ENCODE results near the gene ASCC3. TPM values are rescaled to one million over a fixed set of nuclear protein-coding genes. Genes with fewer than 3 reads are reported as not detected.

ASCC3 gene
- total RNA-seq, 1 donor from 2014 or later, result 47.6 TPM

DNA sequence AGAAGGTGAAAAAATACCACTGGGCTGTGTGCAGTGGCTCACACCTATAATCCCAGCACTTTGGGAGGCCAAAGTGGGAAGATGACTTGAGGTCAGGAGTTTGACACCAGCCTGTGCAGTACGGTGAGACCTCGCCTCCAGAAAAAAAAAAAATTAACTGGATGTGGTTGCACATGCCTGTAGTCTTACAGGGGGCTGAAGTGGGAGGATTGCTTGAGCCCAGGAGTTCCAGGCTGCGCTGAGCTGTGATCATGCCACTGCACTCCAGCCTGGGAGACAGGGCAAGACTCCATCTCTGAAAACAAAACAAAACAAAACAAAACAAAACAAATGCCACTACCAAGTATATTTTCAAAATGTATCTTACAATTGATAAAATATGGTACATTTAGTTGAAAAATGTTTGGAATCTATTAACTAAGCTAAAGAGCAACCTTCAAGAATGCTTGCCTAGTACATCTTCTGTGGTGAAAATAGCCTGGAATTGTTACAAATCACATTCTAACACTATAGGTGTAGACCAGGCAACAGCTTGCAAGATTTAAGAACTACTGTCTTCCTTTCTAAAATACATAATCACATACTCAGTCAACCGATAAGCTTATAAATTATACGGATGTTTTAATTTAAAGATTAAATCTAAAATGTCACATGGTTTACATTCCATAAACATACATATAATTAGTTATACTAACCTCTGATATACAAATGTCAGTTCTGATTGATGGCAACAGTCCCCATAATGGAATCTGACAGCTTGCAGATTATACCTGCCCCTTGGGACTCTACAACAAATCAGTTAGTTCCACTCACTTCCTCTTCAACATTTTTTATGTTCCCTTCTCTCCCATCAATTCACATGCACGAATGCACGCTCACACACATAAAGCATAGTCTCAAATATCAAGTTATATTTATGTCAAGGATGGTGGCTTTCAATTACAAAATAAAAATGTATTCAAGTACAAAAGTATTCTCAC lies 150.8 kb downstream of the ASCC3 start:
- no peak for DNase-seq (ENCODE audit: low read depth in 2 of 2)

DNA sequence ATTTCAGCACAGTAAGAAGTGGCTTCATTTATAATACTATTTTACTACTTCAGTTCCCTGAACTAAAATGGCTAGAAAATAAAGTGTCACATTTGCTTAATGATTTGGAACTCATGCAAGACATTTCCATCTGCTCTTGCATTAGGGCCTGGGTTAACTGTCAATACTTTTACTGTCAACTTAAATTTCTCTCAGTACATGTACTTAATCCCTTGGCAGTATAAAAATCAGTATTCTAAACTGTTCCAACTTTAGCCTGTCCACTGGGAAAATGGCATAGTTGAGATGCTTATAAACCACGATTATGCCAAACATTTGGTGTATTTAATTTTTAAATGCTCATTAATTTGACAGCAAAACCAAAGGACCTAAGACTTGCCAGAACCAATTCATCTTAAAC lies 154.5 kb downstream of the ASCC3 start:
- DNase-seq (ENCODE audit: low read depth in 2 of 2), result no peak

DNA sequence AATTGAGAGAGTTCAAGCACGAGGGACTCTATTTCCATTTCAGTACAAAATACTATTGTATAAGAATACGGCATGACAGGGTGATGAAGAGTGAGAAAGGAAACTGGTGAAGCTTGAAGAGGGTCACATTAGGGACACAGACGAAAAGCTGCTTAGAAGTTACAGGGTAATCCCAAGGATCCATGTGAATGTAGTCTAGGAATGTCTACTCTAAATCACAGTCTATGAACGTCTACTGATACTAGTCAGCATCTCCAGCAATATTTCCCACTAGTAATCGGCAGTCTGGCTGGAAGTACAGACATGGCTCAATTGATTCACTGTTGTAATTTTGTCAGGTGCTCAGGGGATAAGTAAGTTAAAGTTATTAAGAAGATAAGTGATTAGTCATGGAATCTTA lies 156.4 kb downstream of the ASCC3 start:
- no peak for DNase-seq (ENCODE audit: low read depth in 2 of 2)

DNA sequence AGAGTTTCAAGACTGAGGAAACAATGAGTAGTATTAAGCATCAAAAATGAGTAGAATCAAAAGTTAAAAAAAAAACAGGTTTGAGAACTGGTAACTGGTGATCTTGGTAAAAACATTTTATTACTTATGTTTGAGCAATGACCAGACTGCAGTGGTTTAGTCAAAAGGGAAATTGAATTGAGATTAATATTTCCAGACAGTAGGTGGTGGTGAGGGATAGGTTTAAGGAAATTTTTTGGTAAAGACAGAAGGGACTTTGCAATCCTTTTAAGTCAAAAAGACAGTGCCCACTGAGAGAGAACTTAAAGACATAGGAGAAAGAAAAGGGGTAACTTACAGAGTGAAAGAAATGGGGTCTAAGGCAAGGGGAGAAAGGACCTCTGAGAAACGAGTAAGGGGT lies 156.9 kb downstream of the ASCC3 start:
- DNase-seq (ENCODE audit: low read depth in 2 of 2), result no peak

DNA sequence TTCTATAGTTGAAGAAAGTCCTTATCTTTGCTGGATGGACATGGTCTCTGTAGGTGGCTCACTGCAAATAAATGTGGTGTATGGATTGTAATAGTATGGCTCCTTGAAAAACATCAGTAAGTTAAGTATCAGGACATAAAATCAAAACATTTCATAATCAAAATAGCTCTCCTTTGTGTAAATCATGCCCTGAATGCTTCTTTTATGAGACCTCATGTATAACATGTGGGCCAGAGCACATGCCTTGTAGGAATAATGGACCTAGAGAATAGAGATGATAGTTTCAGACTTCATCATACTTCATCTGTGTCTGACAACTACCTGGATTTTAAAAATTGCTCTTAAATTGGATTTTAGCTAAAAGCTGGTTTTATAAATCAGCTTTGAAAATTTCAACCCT lies 159.9 kb downstream of the ASCC3 start:
- DNase-seq (ENCODE audit: low read depth in 2 of 2), result no peak

DNA sequence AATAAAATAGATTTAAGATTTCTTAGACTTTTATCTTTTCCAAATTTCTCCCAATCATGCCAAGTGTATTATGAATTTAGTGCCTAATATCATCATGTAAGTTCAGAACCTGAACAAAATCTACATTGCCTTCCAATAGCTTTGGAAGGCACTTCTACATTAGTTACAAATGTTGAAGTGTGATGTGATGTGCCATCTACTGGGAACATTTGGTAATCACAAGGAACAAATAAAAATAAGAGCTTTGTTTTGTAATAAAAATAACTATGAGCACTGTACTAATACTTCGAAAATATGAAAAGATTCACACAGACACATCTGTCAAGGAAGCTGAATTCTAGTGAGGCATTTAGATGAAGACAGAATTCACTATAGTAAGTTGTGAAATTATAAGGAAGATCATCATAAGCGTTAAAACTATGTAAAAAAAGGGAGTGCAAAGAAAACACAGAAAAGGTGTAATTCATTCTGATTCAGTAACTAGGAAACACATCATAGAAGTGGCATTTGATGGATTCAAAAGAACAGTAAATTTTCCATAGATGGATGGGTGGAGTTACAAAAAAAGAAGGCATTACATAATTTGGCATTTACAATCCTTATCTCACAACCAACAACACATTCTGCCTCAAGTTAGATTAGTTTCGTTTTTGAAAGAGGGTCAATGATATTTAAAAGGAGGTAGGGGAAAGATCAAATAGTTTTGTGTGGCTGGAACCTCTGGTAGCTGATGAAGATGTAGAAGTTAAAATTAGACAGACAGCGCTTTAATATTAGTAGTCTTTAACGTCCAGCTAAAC lies 161.0 kb downstream of the ASCC3 start:
- DNase-seq (ENCODE audit: low read depth in 2 of 2), result peak; percentile 38 to 54

DNA sequence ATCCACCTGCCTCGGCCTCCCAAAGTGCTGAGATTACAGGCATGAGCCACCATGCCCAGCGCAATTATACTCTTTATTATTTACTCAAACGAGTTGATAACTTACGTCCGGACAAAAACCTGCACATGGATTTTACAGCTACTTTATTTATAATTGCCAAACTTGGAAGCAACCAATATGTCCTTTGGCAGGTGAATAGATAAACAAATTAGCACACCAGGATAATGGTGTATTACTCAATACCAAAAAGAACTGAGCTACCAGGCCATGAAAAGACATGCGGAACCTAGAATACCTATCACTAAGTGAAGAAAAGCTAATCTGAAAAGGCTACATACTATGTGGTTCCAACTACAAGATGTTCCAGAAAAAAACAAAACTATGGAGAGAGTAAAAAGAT lies 168.1 kb downstream of the ASCC3 start:
- DNase-seq (ENCODE audit: low read depth in 2 of 2), result no peak

DNA sequence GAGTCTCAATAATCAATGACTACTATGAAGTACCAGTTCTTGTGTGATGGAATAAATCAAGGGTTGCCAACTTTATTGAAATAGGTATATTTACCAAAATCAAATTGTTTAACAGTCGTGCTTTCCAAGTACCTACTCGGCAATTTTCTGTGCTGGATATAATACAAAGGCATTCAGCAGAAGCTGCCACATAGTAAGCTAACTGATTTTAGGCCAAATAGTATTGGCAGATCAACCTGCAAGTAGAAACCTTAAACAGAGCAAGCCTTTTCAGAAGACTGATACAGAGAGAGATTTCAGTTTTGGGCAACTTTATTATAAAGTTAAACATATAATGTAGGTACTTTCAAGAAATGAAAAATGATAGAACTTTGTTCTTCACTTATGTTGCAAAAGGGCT lies 174.6 kb downstream of the ASCC3 start:
- no peak for DNase-seq (ENCODE audit: low read depth in 2 of 2)

DNA sequence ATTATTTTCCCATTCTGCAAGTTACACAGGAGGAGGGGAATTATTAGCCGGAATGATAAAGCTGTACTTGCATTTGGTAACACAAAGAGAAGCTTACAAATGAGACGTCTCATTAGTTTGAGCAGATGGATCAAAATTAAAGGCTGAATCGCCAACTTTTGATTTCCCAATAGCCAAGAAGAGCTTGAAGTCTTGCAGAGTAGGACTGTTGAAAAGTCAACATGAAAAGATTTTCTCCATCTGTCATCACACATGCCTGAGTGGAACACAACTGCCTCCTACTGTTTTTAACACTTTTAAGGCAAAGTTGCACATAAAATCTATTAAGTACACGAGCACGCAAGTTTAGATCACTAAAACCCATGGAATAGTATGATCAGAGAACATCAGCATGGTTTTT lies 176.2 kb downstream of the ASCC3 start:
- no peak for DNase-seq (ENCODE audit: low read depth in 2 of 2)

DNA sequence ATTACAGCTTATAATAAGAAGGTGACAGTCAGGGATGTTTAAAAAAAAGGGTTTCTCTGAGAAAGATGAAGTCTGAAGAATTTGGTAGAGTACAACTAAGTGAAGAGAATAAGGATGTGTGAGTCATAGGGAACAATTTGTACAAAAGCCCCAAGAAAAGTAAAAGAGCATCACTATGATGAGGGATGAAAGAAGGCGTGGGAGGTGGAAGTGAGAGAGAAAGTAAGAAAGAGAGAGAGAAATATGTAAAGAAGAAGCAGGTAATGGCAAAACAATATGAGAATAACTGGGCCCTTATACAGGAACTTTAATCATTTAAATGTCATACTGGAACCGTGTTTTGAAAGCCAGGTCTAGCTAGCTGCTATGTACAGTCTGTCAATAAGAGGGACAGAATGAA lies 179.4 kb downstream of the ASCC3 start:
- DNase-seq (ENCODE audit: low read depth in 2 of 2), result no peak

DNA sequence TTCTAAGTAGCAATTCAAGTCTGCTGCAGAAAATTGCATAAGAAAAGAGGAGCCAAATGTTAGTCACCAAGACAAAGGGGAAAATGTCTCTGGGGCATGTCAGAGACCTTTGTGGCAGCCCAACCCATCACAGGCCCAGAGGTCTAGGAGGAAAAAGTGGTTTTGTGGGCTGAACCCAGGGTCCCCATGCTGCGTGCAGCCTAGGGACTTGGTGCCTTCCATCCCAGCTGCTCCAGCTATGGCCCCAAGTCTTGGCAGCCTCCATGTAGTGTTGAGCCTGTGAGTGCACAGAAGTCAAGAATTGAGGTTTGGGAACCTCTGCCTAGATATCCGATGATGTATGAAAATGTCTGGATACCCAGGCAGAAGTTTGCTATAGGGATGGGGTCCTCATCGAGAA lies 181.1 kb downstream of the ASCC3 start:
- no peak for DNase-seq (ENCODE audit: low read depth in 2 of 2)

DNA sequence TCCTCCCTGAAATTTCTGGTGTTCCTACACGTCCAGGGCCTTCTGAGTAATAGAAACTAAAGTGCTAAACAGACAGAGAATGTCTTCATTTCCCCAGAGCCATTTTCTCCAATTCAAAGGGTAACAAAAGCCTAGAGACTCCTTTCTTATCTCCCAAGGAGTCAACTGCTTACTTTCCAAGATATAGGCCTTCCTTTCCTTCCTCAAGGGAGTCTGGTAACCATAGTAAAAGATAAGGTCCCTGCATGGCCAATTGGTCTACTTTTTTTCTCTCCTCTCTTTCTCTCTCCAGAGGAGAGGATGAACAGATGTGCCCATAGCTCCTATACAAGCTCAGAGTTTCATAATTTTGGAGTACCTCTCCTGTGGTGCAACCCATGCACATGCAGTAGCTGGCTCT lies 185.7 kb downstream of the ASCC3 start:
- no peak for DNase-seq (ENCODE audit: low read depth in 2 of 2)

DNA sequence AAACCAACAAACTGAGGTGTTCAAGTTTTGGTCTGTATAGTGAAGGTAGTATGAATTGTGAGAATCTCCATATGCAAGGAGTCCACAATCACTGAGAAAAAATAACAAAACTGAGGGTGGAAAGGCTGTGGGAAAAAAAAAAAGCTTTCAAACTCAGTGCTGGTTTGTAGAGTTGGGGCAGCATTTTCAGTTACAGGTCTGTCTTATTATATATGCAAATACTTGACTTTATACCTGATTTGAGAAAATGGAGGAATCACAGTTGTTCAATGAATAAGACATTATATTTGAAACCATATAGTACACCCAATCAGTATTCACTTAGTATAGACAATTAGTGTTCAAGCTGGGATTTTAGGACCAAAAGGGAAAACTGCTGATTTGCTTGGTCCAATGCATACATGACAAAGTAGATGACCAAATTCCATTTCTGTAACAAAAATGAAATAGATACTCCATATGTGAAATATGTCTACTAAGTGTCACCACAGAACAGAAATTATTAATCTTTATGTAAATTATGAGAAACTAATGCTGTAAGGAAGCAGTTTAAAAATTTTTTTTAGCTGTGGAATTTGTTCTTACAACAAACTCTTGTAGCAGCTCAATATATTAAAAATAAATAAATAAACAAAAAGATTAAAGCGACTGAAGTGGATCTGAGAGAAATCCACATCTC lies 187.7 kb downstream of the ASCC3 start:
- DNase-seq (ENCODE audit: low read depth in 2 of 2), result no peak

DNA sequence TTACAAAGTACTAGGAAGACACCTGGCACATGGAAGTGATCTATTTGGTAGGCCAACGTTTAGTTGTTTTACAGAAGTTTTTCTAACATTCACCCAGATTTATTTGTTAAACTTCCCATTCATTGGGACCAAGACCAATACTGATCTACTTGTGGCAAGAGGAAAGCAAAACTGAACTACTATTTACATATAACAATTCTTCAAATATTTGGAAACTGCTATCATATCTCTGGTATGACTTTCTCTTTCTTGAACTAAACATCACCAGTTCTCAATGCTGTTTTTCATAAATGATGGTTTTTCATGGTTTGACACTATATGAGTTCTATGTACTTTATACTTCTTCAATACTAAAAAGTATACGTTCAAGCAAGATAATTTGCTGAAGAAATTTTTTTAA lies 189.2 kb downstream of the ASCC3 start:
- DNase-seq (ENCODE audit: low read depth in 2 of 2), result no peak

DNA sequence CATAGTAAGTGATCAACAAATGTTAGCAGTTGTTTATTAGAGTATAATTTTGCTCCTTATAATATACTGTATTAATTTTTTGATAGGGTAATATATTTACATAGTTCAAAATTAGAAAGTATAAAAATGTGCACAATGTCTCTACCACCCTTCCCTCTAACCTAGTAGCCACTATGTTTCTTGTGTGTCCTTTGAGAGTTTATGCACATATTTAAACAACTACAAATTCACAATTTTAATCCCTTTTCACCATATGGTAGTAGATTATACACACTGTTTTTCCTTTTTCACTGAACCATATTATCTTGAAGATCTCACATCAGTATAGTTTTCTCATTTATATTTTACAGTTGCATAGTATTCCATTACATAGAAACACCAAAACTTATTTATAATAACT lies 194.9 kb downstream of the ASCC3 start:
- DNase-seq (ENCODE audit: low read depth in 2 of 2), result no peak

DNA sequence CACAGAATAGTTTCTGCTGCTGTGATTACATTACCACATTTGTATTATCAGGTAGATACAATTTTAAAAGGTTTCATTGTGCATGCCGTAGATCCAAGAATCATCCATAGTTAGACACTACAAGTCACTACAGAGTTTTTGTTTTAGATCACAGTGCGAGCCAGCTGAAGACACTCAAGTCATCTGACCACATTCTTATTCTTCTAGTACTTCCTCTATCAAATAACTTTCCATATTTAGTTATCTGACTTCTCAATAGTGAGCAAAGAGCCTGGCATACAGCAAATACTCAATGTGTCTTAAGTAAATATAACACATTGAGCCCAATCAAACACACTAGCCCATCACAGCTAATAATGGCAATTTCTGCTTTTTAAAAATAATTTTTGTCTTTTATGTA lies 195.4 kb downstream of the ASCC3 start:
- no peak for DNase-seq (ENCODE audit: low read depth in 2 of 2)

DNA sequence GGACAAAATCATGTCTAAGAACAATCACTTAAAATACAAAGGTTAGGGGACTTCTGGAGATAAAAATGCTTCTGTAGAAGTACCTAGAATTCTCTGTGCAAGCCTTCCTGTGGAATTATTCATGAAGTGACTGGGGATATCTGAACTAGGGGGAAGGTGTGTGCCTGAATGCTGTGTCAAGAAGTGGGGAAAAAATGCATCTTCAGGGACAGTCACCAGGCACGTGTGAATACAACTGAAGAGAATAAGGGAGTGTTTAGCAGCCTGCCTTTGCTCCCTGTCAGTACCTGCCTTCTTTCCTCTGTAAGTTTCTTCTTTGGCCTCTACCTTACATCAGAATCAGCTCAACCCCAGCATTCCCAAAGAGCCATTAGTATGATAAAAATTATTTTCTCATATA lies 201.0 kb downstream of the ASCC3 start:
- DNase-seq (ENCODE audit: low read depth in 2 of 2), result no peak

DNA sequence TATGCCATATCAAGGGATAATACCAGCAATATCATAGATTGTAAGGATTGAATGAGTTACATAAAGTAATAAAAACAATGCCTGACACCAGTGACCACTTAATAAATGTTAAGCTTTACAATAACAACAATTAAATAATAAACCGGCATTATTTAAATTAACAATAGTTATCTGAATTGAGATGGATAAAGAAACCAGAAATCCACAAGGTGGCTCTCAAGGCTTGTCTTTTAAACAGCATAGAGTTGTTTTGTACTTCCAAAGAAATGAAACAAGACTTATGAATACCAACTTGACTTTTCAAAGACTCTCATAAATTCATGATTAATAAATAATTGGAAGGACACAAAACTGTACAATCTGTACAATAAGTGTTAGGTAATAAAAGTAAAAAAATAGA lies 203.1 kb downstream of the ASCC3 start:
- DNase-seq (ENCODE audit: low read depth in 2 of 2), result no peak

DNA sequence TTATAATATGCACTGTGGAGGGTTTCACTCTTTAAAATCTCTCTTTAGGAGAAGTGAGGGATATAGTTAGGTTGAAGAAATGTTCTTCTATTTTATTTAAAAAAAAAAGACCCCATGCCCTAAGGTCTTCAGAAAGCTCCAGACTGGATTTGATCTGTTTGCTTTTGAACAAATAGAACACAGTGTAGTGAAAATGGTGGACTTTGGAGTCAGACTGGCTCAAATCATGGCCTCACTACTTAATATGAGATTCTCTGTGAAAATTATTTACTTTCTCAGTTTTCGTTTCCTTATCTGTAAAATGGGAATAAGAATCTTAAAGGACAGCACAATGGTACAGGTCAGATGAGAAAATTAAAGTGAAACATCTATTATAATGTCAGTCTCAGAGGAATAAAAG lies 203.9 kb downstream of the ASCC3 start:
- no peak for DNase-seq (ENCODE audit: low read depth in 2 of 2)

DNA sequence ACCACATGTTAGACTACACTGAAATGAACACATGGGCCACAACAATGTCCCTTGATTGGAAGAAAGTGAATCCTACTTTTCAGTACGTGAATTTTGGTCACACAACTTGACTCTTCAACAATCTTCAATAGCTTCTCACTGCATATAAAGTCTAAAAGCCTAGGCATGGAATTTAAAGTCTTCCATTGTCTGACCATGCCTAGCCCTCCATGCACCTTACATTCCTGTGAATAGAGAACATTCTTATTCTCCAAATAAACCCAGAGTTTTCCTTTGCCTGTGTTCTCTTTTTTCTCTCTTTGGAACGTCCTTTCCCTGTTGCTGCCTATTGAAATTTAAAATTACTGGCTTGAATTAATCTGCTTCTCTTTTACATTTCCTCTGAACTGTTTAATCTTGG lies 207.5 kb downstream of the ASCC3 start:
- DNase-seq (ENCODE audit: low read depth in 2 of 2), result no peak

DNA sequence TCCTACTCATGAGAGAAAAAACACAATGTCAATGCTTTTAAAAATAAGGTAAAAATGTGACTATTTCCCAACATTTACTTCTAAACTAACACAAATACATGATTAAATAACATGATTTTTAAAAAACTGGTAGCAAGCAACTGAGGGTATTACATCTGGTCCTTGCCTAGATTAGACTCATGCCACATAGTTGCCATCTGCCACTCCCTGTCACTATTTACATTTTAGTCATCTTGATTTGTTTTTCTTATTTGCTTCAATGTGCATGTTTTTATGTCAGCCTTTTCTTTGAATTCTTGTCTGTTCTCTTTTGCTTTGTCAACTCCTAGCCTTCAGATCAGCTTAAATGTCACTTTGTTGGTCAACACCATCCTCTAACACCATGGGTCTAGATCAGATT lies 209.4 kb downstream of the ASCC3 start:
- no peak for DNase-seq (ENCODE audit: low read depth in 2 of 2)

DNA sequence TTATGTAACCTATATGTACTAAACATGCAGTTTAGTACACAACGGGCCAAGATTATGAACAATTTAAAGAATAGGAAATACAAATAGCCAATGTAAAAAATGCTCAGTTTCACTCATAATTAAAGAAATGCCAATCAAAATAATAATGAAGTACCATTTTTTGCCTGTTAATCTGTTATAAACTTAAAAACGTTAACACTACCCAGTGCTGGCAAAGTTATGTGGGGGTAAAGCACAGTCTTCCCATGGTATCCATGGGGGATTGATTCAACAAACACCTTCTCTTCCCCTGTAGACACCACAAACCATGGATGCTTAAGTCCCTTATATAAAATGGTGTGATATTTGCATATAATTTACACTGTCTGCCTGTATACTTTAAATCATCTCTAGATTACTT lies 211.1 kb downstream of the ASCC3 start:
- no peak for DNase-seq (ENCODE audit: low read depth in 2 of 2)
